ENCODE results near the gene CTCF.

- TF ChIP-seq CTCF (conservative IDR thresholded peaks at IDR 0.05; ENCODE audit: low read depth, low read length): peak; percentile 23; the same call in 1 of the 2 replicates
- no peak for TF ChIP-seq EZH2phosphoT487 (IDR thresholded peaks at IDR 0.05; ENCODE audit: borderline replicate concordance, low read length)
Observed at GRCh38 chr16:67562526-67562917, at the start of gene CTCF.
